Mesenchymal stem cell (in vitro differentiated cells and primary cell): Measurements from ENCODE around the gene STRAP.

Source experiments
- DNase-seq: peaks from one replicate; pipeline ENCODE4 v3.0.0-alpha.2; 2013
- H2AFZ ChIP-seq: one replicate; pipeline ENCODE4 v1.6.1; 2013; ENCODE audit warnings: low read depth, mild to moderate bottlenecking, control low read depth, inconsistent platforms, low read length, moderate library complexity
- H2AK5ac ChIP-seq: 2 replicates; pipeline ENCODE4 v1.6.1; 2013; ENCODE audit warnings: low read length, moderate library complexity, mild to moderate bottlenecking, inconsistent platforms; ENCODE audit not compliant: severe bottlenecking
- H2BK120ac ChIP-seq: one replicate; pipeline ENCODE4 v1.6.1; 2013; ENCODE audit warnings: low read depth, mild to moderate bottlenecking, inconsistent platforms, low read length, moderate library complexity
- H2BK12ac ChIP-seq, 2 experiments: one replicate each; pipeline ENCODE4 v1.6.1; 2013; ENCODE audit warnings: inconsistent platforms in 2 of 2, low read length in 2 of 2, mild to moderate bottlenecking in 2 of 2, moderate library complexity in 2 of 2, control low read depth in 1 of 2
- H2BK15ac ChIP-seq: one replicate; pipeline ENCODE4 v1.6.1; 2013; ENCODE audit warnings: mild to moderate bottlenecking, low read depth, inconsistent platforms; ENCODE audit not compliant: poor library complexity, severe bottlenecking
- H2BK5ac ChIP-seq: 2 replicates; pipeline ENCODE4 v1.6.1; 2013; ENCODE audit warnings: low read depth, mild to moderate bottlenecking, low read length, control low read depth, inconsistent platforms; ENCODE audit not compliant: poor library complexity, severe bottlenecking
- H3K14ac ChIP-seq, 2 experiments: one replicate each; pipeline ENCODE4 v1.6.1; 2013; ENCODE audit warnings: inconsistent platforms in 2 of 2, low read length in 2 of 2, control low read depth in 1 of 2, mild to moderate bottlenecking in 1 of 2, moderate library complexity in 1 of 2
- H3K18ac ChIP-seq, 2 experiments: one replicate each; pipeline ENCODE4 v1.6.1; 2013; ENCODE audit warnings: inconsistent platforms in 2 of 2, low read length in 2 of 2, control low read depth in 1 of 2, low read depth in 1 of 2, mild to moderate bottlenecking in 1 of 2
- H3K23ac ChIP-seq, 2 experiments: one replicate each; pipeline ENCODE4 v1.6.1; 2013; ENCODE audit warnings: inconsistent platforms in 2 of 2, low read length in 2 of 2, mild to moderate bottlenecking in 2 of 2, moderate library complexity in 2 of 2, control low read depth in 1 of 2
- H3K27ac ChIP-seq: 2 replicates; pipeline ENCODE4 v1.5.1; 2013; ENCODE audit warnings: mild to moderate bottlenecking, moderate library complexity, low read length, control low read depth, inconsistent platforms; ENCODE audit not compliant: poor library complexity, severe bottlenecking
- H3K27me3 ChIP-seq, 2 experiments: 2 replicates each; pipeline versions ENCODE4 v1.6.1 to v1.7.0; 2013; ENCODE audit warnings: low read length in 2 of 2, mild to moderate bottlenecking in 2 of 2, moderate library complexity in 2 of 2, control low read depth in 1 of 2, inconsistent platforms in 1 of 2; ENCODE audit not compliant: control insufficient read depth in 1 of 2, insufficient read depth in 1 of 2
- H3K36me3 ChIP-seq, 2 experiments: 2 replicates each; pipeline versions ENCODE4 v1.6.1 to v1.7.0; 2013; ENCODE audit warnings: low read length in 2 of 2, control low read depth in 1 of 2, inconsistent platforms in 1 of 2, low read depth in 1 of 2, mild to moderate bottlenecking in 1 of 2; ENCODE audit not compliant: insufficient read depth in 2 of 2, control insufficient read depth in 1 of 2
- H3K4ac ChIP-seq, 2 experiments: one replicate each; pipeline ENCODE4 v1.6.1; 2013; ENCODE audit warnings: inconsistent platforms in 2 of 2, low read length in 2 of 2, mild to moderate bottlenecking in 2 of 2, moderate library complexity in 2 of 2, control low read depth in 1 of 2, low read depth in 1 of 2
- H3K4me1 ChIP-seq: 2 replicates; pipeline ENCODE4 v1.6.1; 2013; ENCODE audit warnings: low read depth, low read length, control low read depth; ENCODE audit not compliant: control insufficient read depth, insufficient read depth
- H3K4me2 ChIP-seq: 2 replicates; pipeline ENCODE4 v1.6.1; 2013; ENCODE audit warnings: low read length, mild to moderate bottlenecking, inconsistent platforms; ENCODE audit not compliant: poor library complexity, severe bottlenecking
- H3K4me3 ChIP-seq, 2 experiments: 2 replicates each; pipeline versions ENCODE4 v1.5.1 to v1.7.0; 2013; ENCODE audit warnings: low read length in 2 of 2, mild to moderate bottlenecking in 2 of 2, control low read depth in 1 of 2, low read depth in 1 of 2; ENCODE audit not compliant: insufficient read depth in 1 of 2
- H3K79me1 ChIP-seq: replicated peaks from 2 replicates; pipeline ENCODE4 v1.6.1; 2013; ENCODE audit warnings: mild to moderate bottlenecking, control low read depth, low read length, inconsistent platforms; ENCODE audit not compliant: poor library complexity, severe bottlenecking
- H3K9ac ChIP-seq: 2 replicates; pipeline ENCODE4 v1.7.0; 2013; ENCODE audit warnings: mild to moderate bottlenecking, low read length, moderate library complexity
- H3K9me3 ChIP-seq: 2 replicates; pipeline ENCODE4 v1.7.0; 2013; ENCODE audit warnings: mild to moderate bottlenecking, low read length; ENCODE audit not compliant: control insufficient read depth
- H4K8ac ChIP-seq: one replicate; pipeline ENCODE4 v1.6.1; 2013; ENCODE audit warnings: inconsistent platforms, mild to moderate bottlenecking, low read length, moderate library complexity
- H4K91ac ChIP-seq: one replicate; pipeline ENCODE4 v1.6.1; 2013; ENCODE audit warnings: mild to moderate bottlenecking, low read length, inconsistent platforms
- WGBS: methylation state at CpG from one replicate; pipeline ENCODE4 v1.1.7; 2013; ENCODE audit warnings: mixed read lengths; 5-methylcytosine and 5-hydroxymethylcytosine counted together

The STRAP gene

DNA sequence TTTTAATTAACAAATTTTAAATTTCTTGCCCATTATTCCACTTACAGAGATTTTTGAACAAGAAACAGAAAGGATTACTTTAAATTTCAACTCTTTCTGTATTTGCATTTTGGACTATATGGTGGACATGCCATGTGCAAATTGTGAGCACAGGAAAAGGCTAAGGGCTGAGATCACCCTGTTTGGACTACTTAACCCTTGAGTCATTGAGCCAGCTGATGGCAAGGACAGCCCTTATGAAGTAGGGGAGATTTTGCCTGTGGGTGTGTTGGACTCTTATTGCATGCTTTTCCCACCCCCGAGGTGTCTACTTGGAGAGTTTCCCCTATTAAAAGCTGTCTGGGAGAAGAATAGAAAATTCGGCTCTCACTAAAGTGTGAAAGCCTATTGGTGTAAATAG lies 46.2 kb downstream of the STRAP start:
- Histone ChIP-seq H3K9me3 (no peaks in the 10 kb centered on the region), H3K4me3 (peak overlapping the region in 1 of 2 experiments; percentile 65), H2BK12ac (no peak overlapping the region), H2BK15ac (no peak overlapping the region), H3K14ac (no peak overlapping the region), H3K79me1 (peaks cover 12% of the 10 kb centered on the region), H2AFZ (no peak overlapping the region), H3K9ac (peak overlapping the region; percentile 68), H3K23ac (no peak overlapping the region), H2BK5ac (no peak overlapping the region), H3K27me3 (no peaks in the 10 kb centered on the region), H3K36me3 (peaks cover 0 to 2% of the 10 kb centered on the region in 2 experiments), H3K18ac (no peak overlapping the region), H3K4me1 (peaks cover 7% of the 10 kb centered on the region), H3K4ac (no peak overlapping the region), H3K27ac (peak overlapping the region; percentile 56), H4K91ac (no peak overlapping the region), H3K4me2 (no peak overlapping the region), H4K8ac (no peak overlapping the region), H2BK120ac (no peak overlapping the region), H2AK5ac (no peak overlapping the region)
- WGBS: 8% methylated on average over 2 of the region's 2 CpGs
- peak; percentile 74 for DNase-seq

DNA sequence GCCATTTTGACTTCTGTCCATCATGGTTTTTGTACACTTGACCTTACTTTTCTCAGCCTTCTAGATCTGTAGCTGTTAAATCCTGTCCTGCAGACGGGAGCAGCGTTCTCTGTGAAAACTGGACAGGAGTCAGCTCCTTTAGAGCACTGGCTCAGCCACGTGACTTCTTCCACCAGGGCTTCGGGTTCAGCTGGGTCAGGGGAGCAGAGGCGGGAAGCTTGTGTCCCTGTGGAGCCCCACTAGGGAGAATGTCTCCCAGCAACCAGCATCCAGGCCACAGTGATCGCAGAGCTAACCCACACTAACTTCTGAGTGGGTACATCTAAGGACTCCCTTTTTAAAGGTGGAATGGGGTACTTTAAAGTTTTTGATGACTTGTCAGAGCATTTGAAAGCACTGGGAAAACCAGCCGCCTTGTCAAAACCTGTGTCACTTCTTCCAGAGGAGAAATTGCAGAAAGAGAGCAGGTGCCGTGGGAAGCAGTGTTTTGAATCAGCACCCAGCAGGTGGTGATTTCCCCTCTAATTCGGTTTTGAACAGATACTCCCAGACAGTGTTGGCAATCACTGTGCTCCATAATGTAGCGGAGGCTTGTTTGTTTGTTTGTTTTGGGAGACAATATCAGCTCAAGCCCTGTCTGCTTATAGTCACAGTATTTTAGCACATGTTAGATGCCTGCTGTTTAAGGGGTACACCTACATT lies 46.8 kb downstream of the STRAP start:
- H2AFZ ChIP-seq: no peak overlapping the region
- peak overlapping the region; percentile 68 for H3K9ac ChIP-seq
- WGBS: 53% methylated on average over 10 of the region's 10 CpGs
- H3K4me3 ChIP-seq: peak overlapping the region in 1 of 2 experiments; percentile 65
- no peak overlapping the region for H4K91ac ChIP-seq
- H2AK5ac ChIP-seq: peak overlapping the region; percentile 26
- H3K14ac ChIP-seq: no peak overlapping the region
- H3K4me2 ChIP-seq: peak overlapping the region; percentile 13
- peaks cover 7% of the 10 kb centered on the region for H3K4me1 ChIP-seq
- peaks cover 17% of the 10 kb centered on the region for H3K79me1 ChIP-seq
- H4K8ac ChIP-seq: no peak overlapping the region
- H3K27me3 ChIP-seq: no peaks in the 10 kb centered on the region
- no peak overlapping the region for H3K4ac ChIP-seq
- DNase-seq: no peak
- peaks cover 0 to 2% of the 10 kb centered on the region in 2 experiments for H3K36me3 ChIP-seq
- H2BK12ac ChIP-seq: no peak overlapping the region
- no peak overlapping the region for H3K18ac ChIP-seq
- H3K27ac ChIP-seq: peak overlapping the region; percentile 56
- H3K23ac ChIP-seq: no peak overlapping the region
- no peak overlapping the region for H2BK15ac ChIP-seq
- H2BK5ac ChIP-seq: no peak overlapping the region
- no peaks in the 10 kb centered on the region for H3K9me3 ChIP-seq
- H2BK120ac ChIP-seq: no peak overlapping the region

DNA sequence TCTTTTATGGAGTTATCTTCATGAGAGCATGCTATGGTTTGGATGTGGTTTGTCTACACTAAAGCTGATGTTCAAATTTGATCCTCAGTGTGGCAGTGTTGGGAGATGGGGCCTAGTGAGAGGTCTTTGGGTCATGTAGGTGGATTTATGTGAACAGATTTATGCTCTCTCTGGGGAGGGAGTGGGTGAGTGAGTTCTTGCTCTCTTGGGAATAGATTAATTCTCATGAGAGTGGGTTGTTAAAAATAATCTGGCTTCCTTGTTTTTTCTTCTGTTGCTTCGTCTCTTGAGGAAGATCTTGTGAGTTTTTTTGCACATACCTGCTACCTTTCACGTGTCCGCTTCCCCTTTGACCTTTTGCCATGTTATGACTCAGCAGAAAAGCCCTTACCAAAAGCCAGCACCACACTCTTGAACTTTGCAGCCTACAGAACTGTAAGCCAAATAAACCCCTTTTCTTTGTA lies 49.4 kb downstream of the STRAP start:
- H3K14ac ChIP-seq: no peak overlapping the region
- H4K91ac ChIP-seq: no peak overlapping the region
- no peak overlapping the region for H3K9ac ChIP-seq
- no peak overlapping the region for H2BK120ac ChIP-seq
- H3K23ac ChIP-seq: no peak overlapping the region
- peaks cover 7% of the 10 kb centered on the region for H3K4me1 ChIP-seq
- H3K9me3 ChIP-seq: no peaks in the 10 kb centered on the region
- 71% methylated on average over 3 of the region's 3 CpGs for WGBS
- peaks cover 17% of the 10 kb centered on the region for H3K79me1 ChIP-seq
- no peak for DNase-seq
- H3K4me2 ChIP-seq: no peak overlapping the region
- no peak overlapping the region for H3K4ac ChIP-seq
- no peak overlapping the region for H2BK15ac ChIP-seq
- no peak overlapping the region for H2BK12ac ChIP-seq
- no peak overlapping the region for H3K4me3 ChIP-seq
- H2AFZ ChIP-seq: no peak overlapping the region
- no peak overlapping the region for H2AK5ac ChIP-seq
- no peak overlapping the region for H3K18ac ChIP-seq
- H4K8ac ChIP-seq: no peak overlapping the region
- H3K36me3 ChIP-seq: peaks cover 0 to 2% of the 10 kb centered on the region in 2 experiments
- no peak overlapping the region for H3K27ac ChIP-seq
- no peak overlapping the region for H2BK5ac ChIP-seq
- H3K27me3 ChIP-seq: no peaks in the 10 kb centered on the region

DNA sequence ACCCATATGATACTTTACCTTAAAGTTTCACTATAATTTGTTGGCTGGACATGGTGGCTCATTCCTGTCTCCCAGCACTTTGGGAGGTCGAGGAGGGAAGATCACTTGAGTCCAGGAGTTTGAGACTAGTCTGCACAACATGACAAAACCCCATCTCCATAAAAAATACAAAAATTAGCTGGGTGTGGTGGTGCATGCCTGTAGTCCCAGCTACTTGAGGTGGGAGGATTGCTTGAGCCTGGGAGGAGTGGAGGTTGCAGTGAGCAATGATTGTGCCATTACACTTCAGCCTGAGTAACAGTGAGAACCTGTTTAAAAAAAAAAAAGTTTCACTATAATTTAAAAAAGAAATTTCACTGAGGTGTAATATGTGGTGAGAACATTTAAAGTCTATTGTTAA lies 50.1 kb downstream of the STRAP start:
- H2BK15ac ChIP-seq: no peak overlapping the region
- no peak overlapping the region for H2AK5ac ChIP-seq
- peaks cover 19% of the 10 kb centered on the region for H3K79me1 ChIP-seq
- no peaks in the 10 kb centered on the region for H3K9me3 ChIP-seq
- no peak for DNase-seq
- H3K23ac ChIP-seq: no peak overlapping the region
- H3K4me1 ChIP-seq: peaks cover 9% of the 10 kb centered on the region
- no peak overlapping the region for H3K4me3 ChIP-seq
- no peak overlapping the region for H2BK120ac ChIP-seq
- WGBS: 100% methylated on average over 1 of the region's 1 CpG
- H3K4ac ChIP-seq: no peak overlapping the region
- no peaks in the 10 kb centered on the region for H3K27me3 ChIP-seq
- no peak overlapping the region for H4K91ac ChIP-seq
- no peak overlapping the region for H2BK12ac ChIP-seq
- no peak overlapping the region for H3K14ac ChIP-seq
- H2AFZ ChIP-seq: no peak overlapping the region
- no peak overlapping the region for H3K18ac ChIP-seq
- H3K9ac ChIP-seq: no peak overlapping the region
- no peak overlapping the region for H3K4me2 ChIP-seq
- peaks cover 0 to 2% of the 10 kb centered on the region in 2 experiments for H3K36me3 ChIP-seq
- H4K8ac ChIP-seq: no peak overlapping the region
- H3K27ac ChIP-seq: no peak overlapping the region
- H2BK5ac ChIP-seq: no peak overlapping the region
